ENCODE measurements around the gene AUNIP. TPM values are rescaled to one million over a fixed set of nuclear protein-coding genes. Genes with fewer than 3 reads are reported as not detected.

AUNIP gene
- total RNA-seq, 1 experiment from 2014 or later = 17.6 TPM

GRCh38 chr1:25804964-25805862 lies 54.0 kb downstream of the AUNIP start:
- H3K27ac ChIP-seq (ENCODE audit: low read length) = no peak overlapping the region
- intact Hi-C loops (cut with micrococcal nuclease) = no loop called here
- no peak overlapping the region for H3K9ac ChIP-seq (ENCODE audit: low read length)
- no peak overlapping the region for H3K4me2 ChIP-seq (ENCODE audit: low read length)
- DNase-seq (no peak), ATAC-seq (no peak)
- peaks cover 4% of the 10 kb centered on the region; the same call in 1 of the 2 replicates for H3K4me1 ChIP-seq (ENCODE audit: insufficient read depth, low read length)
- no peaks in the 10 kb centered on the region for H3F3A ChIP-seq (ENCODE audit: low read length, unreplicated experiment)
- no peak overlapping the region for H2AFZ ChIP-seq (ENCODE audit: low read length)
- peaks cover 6% of the 10 kb centered on the region; the same call in 1 of the 2 replicates for H3K79me2 ChIP-seq (ENCODE audit: low read length)
- no peak for TF ChIP-seq EZH2 (IDR thresholded peaks at IDR 0.05; ENCODE audit: low read length, unreplicated experiment)
- TF ChIP-seq EZH2phosphoT487 (IDR thresholded peaks at IDR 0.05; ENCODE audit: borderline replicate concordance, low read length) = no peak
- TF ChIP-seq CTCF (conservative IDR thresholded peaks at IDR 0.05; ENCODE audit: low read depth, low read length) = no peak
- ChIA-PET CTCF (no interaction called here), POLR2A (ENCODE audit: unreplicated experiment) (no interaction called here)
- H3K27me3 ChIP-seq (ENCODE audit: low read length) = no peaks in the 10 kb centered on the region
- H3K36me3 ChIP-seq (ENCODE audit: low read depth, low read length) = no peaks in the 10 kb centered on the region
- no peak overlapping the region for H3K4me3 ChIP-seq (ENCODE audit: low read length)
- H3K9me3 ChIP-seq (ENCODE audit: low read length) = no peaks in the 10 kb centered on the region
- BruUV-seq (replicated peaks) = no TSS peak
- H4K20me1 ChIP-seq (ENCODE audit: low read length) = no peaks in the 10 kb centered on the region
- no peaks in the 10 kb centered on the region for H3K9me2 ChIP-seq (replicated peaks; ENCODE audit: low read length)

GRCh38 chr1:25804244-25804963 lies 54.9 kb downstream of the AUNIP start:
- Histone ChIP-seq H3K79me2 (ENCODE audit: low read length) (peaks cover 6% of the 10 kb centered on the region; the same call in 1 of the 2 replicates), H4K20me1 (ENCODE audit: low read length) (no peaks in the 10 kb centered on the region), H2AFZ (ENCODE audit: low read length) (no peak overlapping the region), H3K4me1 (ENCODE audit: insufficient read depth, low read length) (peaks cover 8% of the 10 kb centered on the region; the same call in 1 of the 2 replicates), H3K9ac (ENCODE audit: low read length) (no peak overlapping the region), H3K4me2 (ENCODE audit: low read length) (no peak overlapping the region), H3K9me2 (replicated peaks; ENCODE audit: low read length) (no peaks in the 10 kb centered on the region), H3K27me3 (ENCODE audit: low read length) (no peaks in the 10 kb centered on the region), H3K9me3 (ENCODE audit: low read length) (no peaks in the 10 kb centered on the region), H3K27ac (ENCODE audit: low read length) (no peak overlapping the region), H3F3A (ENCODE audit: low read length, unreplicated experiment) (no peaks in the 10 kb centered on the region), H3K36me3 (ENCODE audit: low read depth, low read length) (no peaks in the 10 kb centered on the region), H3K4me3 (ENCODE audit: low read length) (no peak overlapping the region)
- ChIA-PET CTCF (no interaction called here), POLR2A (ENCODE audit: unreplicated experiment) (no interaction called here)
- no TSS peak for BruUV-seq (replicated peaks)
- no peak for TF ChIP-seq EZH2phosphoT487 (IDR thresholded peaks at IDR 0.05; ENCODE audit: borderline replicate concordance, low read length)
- TF ChIP-seq CTCF (conservative IDR thresholded peaks at IDR 0.05; ENCODE audit: low read depth, low read length) = no peak
- no peak for TF ChIP-seq EZH2 (IDR thresholded peaks at IDR 0.05; ENCODE audit: low read length, unreplicated experiment)
- ATAC-seq = no peak
- intact Hi-C loops (cut with micrococcal nuclease) = no loop called here
- no peak for DNase-seq
